Measurements from ENCODE around the gene IFI30. TPM values are rescaled to one million over a fixed set of nuclear protein-coding genes. Genes with fewer than 3 reads are reported as not detected.

The IFI30 gene
- total RNA-seq, 1 donor from 2014 or later: 0.76 TPM

DNA sequence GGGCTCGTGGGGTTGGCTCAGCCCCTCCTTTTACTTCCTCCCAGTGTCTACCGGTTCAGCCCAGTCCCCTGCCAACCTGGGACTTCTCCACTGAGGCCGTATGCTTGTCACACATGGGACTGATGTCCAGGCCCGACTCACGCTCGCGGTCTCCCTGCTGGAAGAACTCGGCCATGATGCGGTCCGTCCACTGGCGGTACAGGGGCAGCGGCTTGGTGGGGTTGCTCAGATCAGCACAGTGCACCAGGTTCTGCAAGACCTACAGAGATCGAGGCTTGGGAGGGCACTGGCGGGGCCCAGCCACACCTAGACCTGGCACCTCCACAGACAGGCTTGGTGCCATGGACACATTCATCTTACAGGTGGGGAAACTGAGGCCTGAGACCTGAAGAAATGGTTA, 38.1 kb downstream of the IFI30 start:
- Mint-ChIP-seq H3K27ac (ENCODE audit: unreplicated experiment) (no peak overlapping the region), H3K9me3 (ENCODE audit: unreplicated experiment) (no peaks in the 10 kb centered on the region), H3K4me3 (ENCODE audit: unreplicated experiment) (no peak overlapping the region), H3K4me1 (ENCODE audit: low read depth, unreplicated experiment) (no peaks in the 10 kb centered on the region), H3K27me3 (ENCODE audit: unreplicated experiment) (peaks cover 3% of the 10 kb centered on the region), H3K36me3 (ENCODE audit: unreplicated experiment) (no peaks in the 10 kb centered on the region)
- TF ChIP-seq, protein P1, sequence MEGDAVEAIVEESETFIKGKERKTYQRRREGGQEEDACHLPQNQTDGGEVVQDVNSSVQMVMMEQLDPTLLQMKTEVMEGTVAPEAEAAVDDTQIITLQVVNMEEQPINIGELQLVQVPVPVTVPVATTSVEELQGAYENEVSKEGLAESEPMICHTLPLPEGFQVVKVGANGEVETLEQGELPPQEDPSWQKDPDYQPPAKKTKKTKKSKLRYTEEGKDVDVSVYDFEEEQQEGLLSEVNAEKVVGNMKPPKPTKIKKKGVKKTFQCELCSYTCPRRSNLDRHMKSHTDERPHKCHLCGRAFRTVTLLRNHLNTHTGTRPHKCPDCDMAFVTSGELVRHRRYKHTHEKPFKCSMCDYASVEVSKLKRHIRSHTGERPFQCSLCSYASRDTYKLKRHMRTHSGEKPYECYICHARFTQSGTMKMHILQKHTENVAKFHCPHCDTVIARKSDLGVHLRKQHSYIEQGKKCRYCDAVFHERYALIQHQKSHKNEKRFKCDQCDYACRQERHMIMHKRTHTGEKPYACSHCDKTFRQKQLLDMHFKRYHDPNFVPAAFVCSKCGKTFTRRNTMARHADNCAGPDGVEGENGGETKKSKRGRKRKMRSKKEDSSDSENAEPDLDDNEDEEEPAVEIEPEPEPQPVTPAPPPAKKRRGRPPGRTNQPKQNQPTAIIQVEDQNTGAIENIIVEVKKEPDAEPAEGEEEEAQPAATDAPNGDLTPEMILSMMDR (IDR thresholded peaks at IDR 0.05; ENCODE audit: partially characterized antibody, unreplicated experiment): no peak
- DNase-seq: no peak

DNA sequence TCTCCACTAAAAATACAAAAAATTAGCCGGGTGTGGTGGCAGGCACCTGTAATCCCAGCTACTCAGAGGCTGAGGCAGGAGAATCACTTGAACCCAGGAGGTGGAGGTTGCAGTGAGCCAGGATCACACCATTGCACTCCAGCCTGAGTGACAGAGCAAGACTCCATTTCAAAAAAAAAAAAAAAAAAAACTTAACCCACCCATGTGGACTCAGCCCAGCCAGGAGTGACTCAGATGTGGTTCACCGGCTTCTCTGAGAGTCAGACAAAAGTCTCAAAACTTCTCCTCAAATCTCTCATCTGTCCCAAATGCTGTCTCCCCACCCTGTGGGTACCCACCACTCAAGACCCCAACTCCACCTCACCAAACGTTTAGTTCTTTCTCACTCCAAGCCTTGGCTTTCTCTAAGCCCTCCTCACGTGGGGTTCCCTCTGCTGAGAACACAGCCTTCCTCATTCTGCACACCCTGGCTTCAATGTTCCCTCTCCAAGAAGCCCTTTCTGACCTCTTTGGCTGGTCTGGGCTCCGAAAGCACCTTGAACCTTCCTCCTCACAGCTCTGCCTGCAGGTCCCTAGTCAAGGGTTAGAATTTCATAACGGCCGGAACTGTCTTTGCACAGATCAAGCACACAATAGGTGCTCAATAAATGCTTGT, 41.3 kb downstream of the IFI30 start:
- Mint-ChIP-seq H3K27ac (ENCODE audit: unreplicated experiment) (no peak overlapping the region), H3K27me3 (ENCODE audit: unreplicated experiment) (peaks cover 4% of the 10 kb centered on the region), H3K4me1 (ENCODE audit: low read depth, unreplicated experiment) (no peaks in the 10 kb centered on the region), H3K4me3 (ENCODE audit: unreplicated experiment) (no peak overlapping the region), H3K9me3 (ENCODE audit: unreplicated experiment) (no peaks in the 10 kb centered on the region), H3K36me3 (ENCODE audit: unreplicated experiment) (no peaks in the 10 kb centered on the region)
- TF ChIP-seq, protein P1 (IDR thresholded peaks at IDR 0.05; ENCODE audit: partially characterized antibody, unreplicated experiment): no peak
- DNase-seq: no peak

DNA sequence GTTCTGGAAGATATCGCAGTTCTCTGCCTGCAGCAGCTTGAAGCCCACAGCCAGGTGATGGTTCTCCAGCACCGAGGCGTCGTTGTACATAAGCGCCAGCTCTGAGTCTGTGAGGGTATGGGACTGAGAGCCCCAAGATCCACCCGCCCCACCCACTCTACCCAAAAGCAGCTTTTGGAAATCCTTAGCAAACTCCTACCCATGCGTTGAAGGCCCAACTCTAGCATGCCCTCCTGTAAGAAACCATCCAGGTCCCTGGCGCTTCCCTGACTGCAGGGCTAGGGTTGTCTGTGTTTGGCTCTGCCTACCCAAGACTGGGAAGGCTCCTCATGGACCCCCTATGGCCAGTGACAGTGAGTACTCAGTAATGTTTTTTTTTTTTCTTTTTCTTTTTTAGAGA, 43.2 kb downstream of the IFI30 start:
- Mint-ChIP-seq H3K4me3 (ENCODE audit: unreplicated experiment) (no peak overlapping the region), H3K4me1 (ENCODE audit: low read depth, unreplicated experiment) (no peaks in the 10 kb centered on the region), H3K27ac (ENCODE audit: unreplicated experiment) (no peak overlapping the region), H3K36me3 (ENCODE audit: unreplicated experiment) (no peaks in the 10 kb centered on the region), H3K27me3 (ENCODE audit: unreplicated experiment) (peaks cover 7% of the 10 kb centered on the region), H3K9me3 (ENCODE audit: unreplicated experiment) (peaks cover 2% of the 10 kb centered on the region)
- DNase-seq: no peak
- TF ChIP-seq, protein P1 (IDR thresholded peaks at IDR 0.05; ENCODE audit: partially characterized antibody, unreplicated experiment): no peak

DNA sequence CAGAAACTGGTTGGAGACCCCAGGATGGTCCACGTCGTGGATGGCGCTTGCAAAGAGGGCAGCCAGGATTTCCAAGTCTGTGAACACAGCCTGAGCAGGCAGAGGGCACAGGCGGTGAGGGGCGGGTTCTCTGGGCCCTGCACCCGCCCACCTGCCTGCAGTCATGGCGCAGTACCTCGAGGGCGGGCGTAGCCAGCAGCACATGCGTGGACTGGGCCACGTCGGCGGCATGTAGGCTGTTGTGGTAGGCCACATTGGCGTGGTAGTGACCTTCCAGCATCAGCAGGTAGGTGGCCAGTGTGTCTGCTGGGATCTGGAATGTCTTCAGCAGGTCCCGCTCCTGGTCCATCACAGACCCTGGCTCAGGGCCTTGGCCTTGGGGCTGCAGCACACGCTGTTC, 44.5 kb downstream of the IFI30 start:
- TF ChIP-seq, protein P1 (IDR thresholded peaks at IDR 0.05; ENCODE audit: partially characterized antibody, unreplicated experiment): no peak
- H3K4me3 Mint-ChIP-seq (ENCODE audit: unreplicated experiment): no peak overlapping the region
- no peak overlapping the region for H3K27ac Mint-ChIP-seq (ENCODE audit: unreplicated experiment)
- peaks cover 2% of the 10 kb centered on the region for H3K9me3 Mint-ChIP-seq (ENCODE audit: unreplicated experiment)
- no peak for DNase-seq
- peaks cover 7% of the 10 kb centered on the region for H3K27me3 Mint-ChIP-seq (ENCODE audit: unreplicated experiment)
- no peaks in the 10 kb centered on the region for H3K4me1 Mint-ChIP-seq (ENCODE audit: low read depth, unreplicated experiment)
- H3K36me3 Mint-ChIP-seq (ENCODE audit: unreplicated experiment): no peaks in the 10 kb centered on the region

DNA sequence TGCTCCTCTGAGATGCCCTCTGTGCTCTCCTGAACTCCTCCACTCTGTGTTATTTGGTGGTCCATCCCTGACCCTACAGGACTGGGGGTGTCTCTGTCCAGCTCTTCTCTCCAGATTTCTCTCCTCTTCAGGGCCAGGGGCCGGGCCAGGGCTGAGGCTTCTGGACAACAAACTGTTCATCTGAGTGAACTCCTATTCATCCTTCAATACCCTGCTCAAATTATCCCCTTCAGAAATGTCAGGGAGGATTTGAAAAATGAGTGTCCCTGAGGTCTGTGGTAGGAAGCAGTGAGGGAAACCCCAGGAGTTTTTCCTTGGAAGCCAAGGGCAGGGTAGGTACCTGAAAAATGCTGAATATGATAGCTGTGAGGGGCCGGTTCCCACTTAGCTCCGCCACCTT, 45.0 kb downstream of the IFI30 start:
- H3K36me3 Mint-ChIP-seq (ENCODE audit: unreplicated experiment): no peaks in the 10 kb centered on the region
- peaks cover 2% of the 10 kb centered on the region for H3K9me3 Mint-ChIP-seq (ENCODE audit: unreplicated experiment)
- no peak overlapping the region for H3K4me3 Mint-ChIP-seq (ENCODE audit: unreplicated experiment)
- no peaks in the 10 kb centered on the region for H3K4me1 Mint-ChIP-seq (ENCODE audit: low read depth, unreplicated experiment)
- H3K27me3 Mint-ChIP-seq (ENCODE audit: unreplicated experiment): peaks cover 7% of the 10 kb centered on the region
- TF ChIP-seq, protein P1 (IDR thresholded peaks at IDR 0.05; ENCODE audit: partially characterized antibody, unreplicated experiment): no peak
- no peak overlapping the region for H3K27ac Mint-ChIP-seq (ENCODE audit: unreplicated experiment)
- DNase-seq: no peak

Data from glutamatergic neuron (in vitro differentiated cells).